ENCODE measurements around the gene ALG2. TPM values are rescaled to one million over a fixed set of nuclear protein-coding genes. Genes with fewer than 3 reads are reported as not detected.

ALG2 gene
- total RNA-seq, 4 donors from 2014 or later: 21.9 to 32.3 (median 25.4) TPM

DNA sequence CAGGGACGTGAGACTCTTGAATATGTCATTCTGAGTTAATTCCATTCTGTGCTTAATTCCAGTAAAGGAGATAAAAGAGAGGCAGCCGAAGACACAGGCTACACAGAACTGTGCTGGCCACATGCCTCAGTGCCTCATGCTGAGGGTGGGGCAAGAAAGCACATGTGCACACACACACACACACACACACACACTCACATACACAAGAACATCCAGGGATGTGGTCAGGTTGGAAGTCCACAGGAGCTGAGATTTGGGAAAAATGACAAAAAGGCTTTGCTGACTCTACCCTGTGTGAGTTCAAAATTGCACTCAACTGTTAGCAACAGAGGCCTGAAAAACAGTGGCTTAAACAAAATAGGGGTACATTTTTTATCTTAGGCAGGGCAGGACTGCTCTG lies 40.5 kb downstream of the ALG2 start:
- Histone ChIP-seq H3K9me3 (no peaks in the 10 kb centered on the region), H3K27ac (no peak overlapping the region), H3K4me3 (no peak overlapping the region), H3K36me3 (no peaks in the 10 kb centered on the region), H3K4me1 (peaks cover 0 to 14% (median 5%) of the 10 kb centered on the region in 3 donors), H3K27me3 (no peaks in the 10 kb centered on the region)
- TF ChIP-seq POLR2AphosphoS5 (IDR thresholded peaks at IDR 0.05) (no peak), POLR2A (IDR thresholded peaks at IDR 0.05) (no peak), EP300 (IDR thresholded peaks at IDR 0.05) (no peak)
- TF ChIP-seq, protein P1, sequence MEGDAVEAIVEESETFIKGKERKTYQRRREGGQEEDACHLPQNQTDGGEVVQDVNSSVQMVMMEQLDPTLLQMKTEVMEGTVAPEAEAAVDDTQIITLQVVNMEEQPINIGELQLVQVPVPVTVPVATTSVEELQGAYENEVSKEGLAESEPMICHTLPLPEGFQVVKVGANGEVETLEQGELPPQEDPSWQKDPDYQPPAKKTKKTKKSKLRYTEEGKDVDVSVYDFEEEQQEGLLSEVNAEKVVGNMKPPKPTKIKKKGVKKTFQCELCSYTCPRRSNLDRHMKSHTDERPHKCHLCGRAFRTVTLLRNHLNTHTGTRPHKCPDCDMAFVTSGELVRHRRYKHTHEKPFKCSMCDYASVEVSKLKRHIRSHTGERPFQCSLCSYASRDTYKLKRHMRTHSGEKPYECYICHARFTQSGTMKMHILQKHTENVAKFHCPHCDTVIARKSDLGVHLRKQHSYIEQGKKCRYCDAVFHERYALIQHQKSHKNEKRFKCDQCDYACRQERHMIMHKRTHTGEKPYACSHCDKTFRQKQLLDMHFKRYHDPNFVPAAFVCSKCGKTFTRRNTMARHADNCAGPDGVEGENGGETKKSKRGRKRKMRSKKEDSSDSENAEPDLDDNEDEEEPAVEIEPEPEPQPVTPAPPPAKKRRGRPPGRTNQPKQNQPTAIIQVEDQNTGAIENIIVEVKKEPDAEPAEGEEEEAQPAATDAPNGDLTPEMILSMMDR (IDR thresholded peaks at IDR 0.05): no peak
- 47 to 80% methylated on average over 1 to 2 of the region's 2 CpGs for WGBS, 2 donors (ENCODE audit: low coverage in 1 of 2)
- no peak for ATAC-seq

DNA sequence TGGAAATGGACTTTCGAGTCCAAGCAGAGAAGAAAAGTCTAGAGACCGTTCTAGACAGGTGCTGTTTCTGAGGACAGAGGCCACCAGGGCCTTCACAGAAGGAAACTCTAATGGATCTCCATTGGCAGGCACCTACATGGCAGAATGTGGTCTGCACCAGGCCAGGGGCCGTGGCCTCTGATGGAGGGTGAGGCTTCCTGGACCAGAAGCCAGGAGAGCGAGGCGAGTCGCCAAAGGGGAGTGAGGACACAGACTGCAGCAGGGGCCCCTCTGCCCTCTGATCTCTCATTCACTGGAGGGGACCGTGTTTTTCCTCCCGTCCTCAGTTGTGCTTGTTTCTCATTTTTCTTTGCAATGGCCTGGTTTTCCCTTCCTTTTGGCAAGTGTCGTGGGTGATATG lies 41.1 kb downstream of the ALG2 start:
- Histone ChIP-seq H3K4me3 (no peak overlapping the region), H3K27me3 (no peaks in the 10 kb centered on the region), H3K4me1 (peaks cover 0 to 14% (median 5%) of the 10 kb centered on the region in 3 donors), H3K27ac (no peak overlapping the region), H3K9me3 (no peaks in the 10 kb centered on the region), H3K36me3 (no peaks in the 10 kb centered on the region)
- TF ChIP-seq, protein P1 (IDR thresholded peaks at IDR 0.05): no peak
- no peak for TF ChIP-seq EP300 (IDR thresholded peaks at IDR 0.05)
- TF ChIP-seq POLR2AphosphoS5 (IDR thresholded peaks at IDR 0.05): no peak
- TF ChIP-seq POLR2A (IDR thresholded peaks at IDR 0.05): no peak
- ATAC-seq: no peak
- WGBS, 2 donors (ENCODE audit: low coverage in 1 of 2): 67 to 72% methylated on average over 4 of the region's 9 CpGs

DNA sequence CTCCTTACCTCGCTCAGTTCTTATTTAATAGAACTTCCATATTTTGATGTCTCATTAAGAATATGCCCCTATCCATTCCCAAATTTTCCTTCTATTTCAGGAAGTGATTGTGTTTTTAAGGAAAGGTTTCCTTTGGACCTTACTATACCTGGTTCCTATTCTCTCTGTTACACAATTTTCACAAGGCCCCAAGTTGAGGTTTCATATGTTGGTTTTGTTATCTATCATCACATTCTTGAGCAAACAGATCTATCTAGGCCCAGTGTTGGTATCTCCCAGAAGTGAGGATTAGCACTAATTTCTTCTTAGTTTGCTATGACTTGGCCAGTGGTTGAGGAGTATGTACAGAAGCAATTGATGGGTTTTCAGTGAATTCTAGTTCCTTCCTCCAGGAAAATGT lies 41.5 kb downstream of the ALG2 start:
- TF ChIP-seq POLR2A (IDR thresholded peaks at IDR 0.05) (no peak), POLR2AphosphoS5 (IDR thresholded peaks at IDR 0.05) (no peak), EP300 (IDR thresholded peaks at IDR 0.05) (no peak)
- TF ChIP-seq, protein P1 (IDR thresholded peaks at IDR 0.05): no peak
- Histone ChIP-seq H3K27me3 (no peaks in the 10 kb centered on the region), H3K4me3 (no peak overlapping the region), H3K36me3 (no peaks in the 10 kb centered on the region), H3K4me1 (peaks cover 0 to 14% (median 5%) of the 10 kb centered on the region in 3 donors), H3K27ac (no peak overlapping the region), H3K9me3 (no peaks in the 10 kb centered on the region)
- 100% methylated on average over 1 of the region's 1 CpG for WGBS, 2 donors (ENCODE audit: low coverage in 1 of 2)
- ATAC-seq: no peak

DNA sequence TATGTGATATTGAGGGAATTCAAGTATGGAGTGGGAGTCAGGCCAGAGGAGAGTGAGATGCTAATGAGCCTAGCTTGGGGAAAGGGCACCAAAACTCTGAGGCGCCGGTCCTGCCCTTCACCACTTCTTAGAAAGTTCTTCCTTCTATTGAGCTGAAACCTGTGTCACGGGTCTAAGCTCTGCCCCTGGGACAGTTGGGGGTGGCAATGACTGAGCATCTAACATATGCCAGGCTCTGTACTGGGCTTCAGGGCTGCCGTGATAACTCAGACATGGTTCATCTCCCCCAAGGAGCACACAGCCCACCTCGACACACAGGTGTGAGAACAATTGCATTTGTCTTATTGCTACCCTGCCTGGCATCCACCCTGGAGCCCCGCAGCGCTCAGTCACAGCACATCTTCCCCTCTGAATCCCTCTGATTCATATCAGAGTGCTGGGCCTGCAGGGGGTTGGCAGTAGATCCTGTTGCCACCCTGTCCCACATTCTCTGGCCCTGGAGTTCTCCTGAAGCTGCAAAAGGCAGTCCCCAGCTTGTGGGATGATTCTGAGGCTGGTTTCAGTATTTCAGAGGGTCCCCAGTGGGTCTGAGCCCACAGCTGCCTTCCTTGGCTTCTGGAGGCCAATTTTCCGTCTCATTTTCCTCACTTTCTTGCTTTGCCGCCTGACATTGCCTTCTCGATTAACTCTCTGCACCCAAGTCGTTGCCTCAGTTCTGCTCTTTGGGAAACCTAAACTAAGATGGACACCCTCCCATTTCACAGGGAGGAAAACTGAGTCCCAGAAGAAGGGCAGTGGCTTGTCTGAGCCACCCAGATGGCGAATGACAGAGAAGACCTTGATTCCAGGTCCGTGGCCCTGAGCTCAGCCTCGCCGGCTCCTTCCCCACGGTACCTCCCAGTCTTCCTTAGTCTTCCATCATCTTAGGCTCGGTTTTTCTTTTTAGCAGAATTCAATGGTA lies 42.5 kb downstream of the ALG2 start:
- H3K36me3 ChIP-seq: no peaks in the 10 kb centered on the region
- WGBS, 2 donors (ENCODE audit: low coverage in 1 of 2): 85 to 98% methylated on average over 7 to 16 of the region's 17 CpGs
- no peak for ATAC-seq

More for the DNA sequence above, 42.5 kb downstream of the ALG2 start:
- no peaks in the 10 kb centered on the region for H3K27me3 ChIP-seq
- peaks cover 0 to 4% (median 0%) of the 10 kb centered on the region in 3 donors for H3K4me1 ChIP-seq
- no peak overlapping the region for H3K27ac ChIP-seq
- H3K9me3 ChIP-seq: no peaks in the 10 kb centered on the region
- no peak overlapping the region for H3K4me3 ChIP-seq
- no peak for TF ChIP-seq EP300 (IDR thresholded peaks at IDR 0.05)
- TF ChIP-seq POLR2AphosphoS5 (IDR thresholded peaks at IDR 0.05): no peak
- no peak for TF ChIP-seq POLR2A (IDR thresholded peaks at IDR 0.05)
- TF ChIP-seq, protein P1 (IDR thresholded peaks at IDR 0.05): no peak

Measured in gastroesophageal sphincter (tissue), 4 donors.